VCaP (cell line): ENCODE results near the gene CUTA.
"Not testable (repeated sequence)": the region's sequence is repeated elsewhere in the genome, so short reads cannot be mapped to it uniquely, and the experiment has no call there.

ENCODE experiments used
- H3K27ac ChIP-seq: fragments of 450-650 bp; 2 replicates; pipeline ENCODE4 v1.5.1; 2017
- CTCF ChIP-seq: fragments of 450-650 bp; conservative IDR thresholded peaks from 2 replicates; pipeline ENCODE4 v1.5.1; 2017; ENCODE audit warnings: mild to moderate bottlenecking, moderate library complexity

The CUTA gene

GRCh38 chr6:33377171-33377570 lies 40.7 kb downstream of the CUTA start:
- no peak overlapping the region for H3K27ac ChIP-seq
- TF ChIP-seq CTCF, result no peak

GRCh38 chr6:33375143-33375671 lies 42.7 kb downstream of the CUTA start:
- peak overlapping the region; percentile 60 for H3K27ac ChIP-seq
- no peak for TF ChIP-seq CTCF

GRCh38 chr6:33373960-33374910 lies 43.7 kb downstream of the CUTA start:
- no peak for TF ChIP-seq CTCF
- H3K27ac ChIP-seq, result peak overlapping the region; percentile 60

- no peak for TF ChIP-seq CTCF
- H3K27ac ChIP-seq, result peak overlapping the region; percentile 60
Measured at GRCh38 chr6:33372526-33373123, 45.3 kb downstream of the CUTA start.

- peak overlapping the region; percentile 60; the same call in 1 of the 2 replicates for H3K27ac ChIP-seq
Measured at GRCh38 chr6:33371901-33372300, 46.0 kb downstream of the CUTA start.

- not testable (repeated sequence) for H3K27ac ChIP-seq
Measured at GRCh38 chr6:33367715-33368025, 50.2 kb downstream of the CUTA start.

- TF ChIP-seq CTCF, result no peak
Measured at GRCh38 chr6:33367009-33367714, 50.7 kb downstream of the CUTA start.

More at GRCh38 chr6:33367009-33367714, 50.7 kb downstream of the CUTA start:
- no peak overlapping the region for H3K27ac ChIP-seq
